Caco-2 (cell line): Measurements from ENCODE around the gene PPTC7. TPM values are rescaled to one million over a fixed set of nuclear protein-coding genes. Genes with fewer than 3 reads are reported as not detected.

Source experiments
- BruUV-seq: library from RNA; stranded (reverse); fragments of 400-500 nt; replicated peaks from 2 replicates; lab custom pipeline; 2021; lab: Mats Ljungman, UMichigan
- CTCF ChIA-PET: fragments of 300-600 bp; sonication (Branson Sonifier 250); formaldehyde crosslinking; loops from one replicate; lab custom pipeline; 2022; ENCODE audit warnings: antibody characterized with exemption; lab: Charles Lee
- POLR2A ChIA-PET: fragments of 300-600 bp; sonication (Branson Sonifier 250); formaldehyde crosslinking; loops from one replicate; lab custom pipeline; 2022; ENCODE audit warnings: antibody characterized with exemption; lab: Charles Lee
- DNase-seq, 2 experiments: peaks; one replicate each; pipeline versions ENCODE4 v3.0.0 to v3.0.0-alpha.2; 2020 to 2022
- H3K27me3 ChIP-seq: replicated peaks from 2 replicates; pipeline ENCODE4 v1.6.0; 2011; ENCODE audit warnings: low read length; ENCODE audit not compliant: control insufficient read depth, insufficient read depth
- H3K36me3 ChIP-seq: 2 replicates; pipeline ENCODE4 v1.5.1; 2011; ENCODE audit warnings: low read length; ENCODE audit not compliant: control insufficient read depth, insufficient read depth
- H3K4me1 ChIP-seq: fragments of 250-450 bp; sonication (Bioruptor Pico); 2 replicates; pipeline ENCODE4 v1.5.1; 2020; ENCODE audit warnings: mild to moderate bottlenecking
- H3K4me3 ChIP-seq: 2 replicates; pipeline ENCODE4 v1.5.1; 2011; ENCODE audit warnings: low read depth, mild to moderate bottlenecking, control low read depth, low read length
- H3K9me3 ChIP-seq: fragments of 250-450 bp; sonication (Bioruptor Pico); 2 replicates; pipeline ENCODE4 v1.5.1; 2020; ENCODE audit warnings: mild to moderate bottlenecking, moderate library complexity
- H3K27ac Mint-ChIP-seq: one replicate; pipeline ENCODE4 v1.8.0; 2022; ENCODE audit warnings: mixed read lengths; ENCODE audit not compliant: unreplicated experiment
- H3K27me3 Mint-ChIP-seq: one replicate; pipeline ENCODE4 v1.8.0; 2022; ENCODE audit warnings: mixed read lengths; ENCODE audit not compliant: insufficient read depth, unreplicated experiment
- H3K36me3 Mint-ChIP-seq: one replicate; pipeline ENCODE4 v1.8.0; 2022; ENCODE audit warnings: mild to moderate bottlenecking, mixed read lengths; ENCODE audit not compliant: insufficient read depth, unreplicated experiment
- H3K4me1 Mint-ChIP-seq: one replicate; pipeline ENCODE4 v1.8.0; 2022; ENCODE audit warnings: low read depth, mixed read lengths; ENCODE audit not compliant: unreplicated experiment
- H3K4me3 Mint-ChIP-seq: one replicate; pipeline ENCODE4 v1.8.0; 2022; ENCODE audit warnings: mild to moderate bottlenecking, moderate library complexity, mixed read lengths; ENCODE audit not compliant: unreplicated experiment
- H3K9me3 Mint-ChIP-seq: one replicate; pipeline ENCODE4 v1.8.0; 2022; ENCODE audit warnings: mixed read lengths; ENCODE audit not compliant: unreplicated experiment
- CTCF ChIP-seq, 2 experiments: fragments of 200-600 bp in 1 of 2; IDR thresholded peaks; 1 replicate in 1 of 2; 2 replicates in 1 of 2; pipeline versions ENCODE4 v1.5.1 to v1.8.0; 2011 to 2022; ENCODE audit warnings: antibody characterized with exemption in 1 of 2, control low read depth in 1 of 2, inconsistent platforms in 1 of 2, low read depth in 1 of 2, low read length in 1 of 2, mild to moderate bottlenecking in 1 of 2, moderate library complexity in 1 of 2; ENCODE audit not compliant: insufficient read depth in 1 of 2, severe bottlenecking in 1 of 2, unreplicated experiment in 1 of 2
- intact Hi-C: fragments of 100-400 bp; cut with micrococcal nuclease; formaldehyde crosslinking; loops from one replicate; pipeline ENCODE4 v1.10.0; 2022; ENCODE audit not compliant: unreplicated experiment
- total RNA-seq: library from RNA; stranded (reverse); gene quantifications from 2 replicates; pipeline ENCODE4 v1.2.3, GENCODE V29; 2022

The PPTC7 gene
- total RNA-seq, 1 experiment from 2014 or later: 19.0 TPM

DNA sequence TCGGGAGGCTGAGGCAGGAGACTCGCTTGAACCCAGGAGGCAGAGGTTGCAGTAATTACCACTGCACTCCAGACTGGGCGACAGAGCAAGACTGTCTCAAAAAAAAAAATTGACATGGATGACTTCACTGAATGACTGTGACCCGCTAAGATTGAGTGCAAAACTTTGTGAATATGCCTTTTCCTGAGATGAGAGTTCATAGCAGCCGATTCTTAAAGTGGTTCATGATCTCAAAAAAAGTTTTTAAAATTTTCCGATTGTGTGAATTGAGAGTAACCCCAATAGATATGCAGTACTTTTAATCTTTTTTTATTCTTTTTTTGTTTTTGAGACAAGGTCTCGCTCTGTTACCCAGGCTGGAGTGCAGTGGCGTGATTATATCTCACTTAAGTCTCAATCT, 32.1 kb upstream of the PPTC7 start:
- ChIA-PET CTCF (interaction anchor here (0.6 kb wide), 1 partner anchor 242 kb away, joined by 3 read pairs; no protein-coding TSS in a partner anchor), POLR2A (no interaction called here)
- Mint-ChIP-seq H3K36me3 (no peaks in the 10 kb centered on the region), H3K4me3 (no peak overlapping the region), H3K9me3 (no peaks in the 10 kb centered on the region), H3K4me1 (no peaks in the 10 kb centered on the region), H3K27me3 (no peaks in the 10 kb centered on the region), H3K27ac (no peak overlapping the region)
- no peaks in the 10 kb centered on the region for H3K36me3 ChIP-seq
- no peak overlapping the region for H3K4me3 ChIP-seq
- no peaks in the 10 kb centered on the region for H3K27me3 ChIP-seq
- H3K4me1 ChIP-seq: no peaks in the 10 kb centered on the region
- intact Hi-C loops: no loop called here
- no TSS peak for BruUV-seq
- no peaks in the 10 kb centered on the region for H3K9me3 ChIP-seq
- DNase-seq: no peak
- no peak for TF ChIP-seq CTCF (IDR thresholded peaks at IDR 0.05; ENCODE audit: insufficient read depth in 1 of 2, low read depth in 1 of 2, low read length in 1 of 2, severe bottlenecking in 1 of 2, unreplicated experiment in 1 of 2)

DNA sequence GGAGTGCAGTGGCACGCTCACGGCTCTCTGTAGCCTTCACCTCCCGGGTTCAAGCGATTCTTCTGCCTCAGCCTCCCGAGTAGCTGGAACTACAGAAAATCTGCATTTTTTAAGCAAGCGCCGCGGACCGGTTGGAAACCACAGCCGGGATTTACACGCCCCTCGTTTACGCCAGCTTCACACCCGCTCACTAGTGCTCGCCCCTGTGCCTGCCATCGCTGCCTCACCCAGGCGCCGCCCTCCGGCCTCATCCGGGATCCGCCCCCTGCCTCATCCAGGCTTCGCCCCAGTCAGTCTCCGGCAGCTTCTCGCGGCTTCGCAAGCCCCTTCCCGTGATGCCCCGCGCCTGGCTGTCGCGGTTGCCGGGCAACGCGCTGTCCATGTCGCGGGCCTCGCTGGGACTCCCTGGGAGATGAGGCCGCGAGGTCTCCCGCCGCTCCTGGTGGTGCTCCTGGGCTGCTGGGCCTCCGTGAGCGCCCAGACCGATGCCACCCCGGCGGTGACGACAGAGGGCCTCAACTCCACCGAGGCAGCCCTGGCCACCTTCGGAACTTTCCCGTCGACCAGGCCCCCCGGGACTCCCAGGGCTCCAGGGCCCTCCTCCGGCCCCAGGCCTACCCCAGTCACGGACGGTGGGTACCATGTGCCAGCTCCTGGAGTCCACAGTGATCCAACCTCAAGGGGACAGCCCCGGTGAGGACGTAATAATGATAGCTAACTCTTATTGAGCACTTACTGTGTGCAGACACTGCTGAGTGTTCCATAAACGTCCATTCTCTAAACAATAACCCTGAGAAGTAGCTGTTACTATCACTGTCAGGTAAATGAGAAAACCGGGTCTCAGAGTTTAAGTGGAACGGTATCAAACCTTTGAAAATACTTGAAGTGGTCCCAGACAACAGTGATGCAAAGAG, 30.9 kb upstream of the PPTC7 start, which contains the start of gene TCTN1:
Gene TCTN1 (plus strand): TSS at position 359 of the 914 bp plus-strand sequence. CDS start 54 bp downstream, at position 413.
- Histone ChIP-seq H3K27me3 (no peaks in the 10 kb centered on the region), H3K4me3 (peak within 1 kb of the TSS; percentile 74), H3K36me3 (no peaks in the 10 kb centered on the region), H3K9me3 (no peaks in the 10 kb centered on the region), H3K4me1 (no peaks in the 10 kb centered on the region)
- BruUV-seq: TSS peak; percentile 64
- H3K9me3 Mint-ChIP-seq: no peaks in the 10 kb centered on the region
- TF ChIP-seq CTCF (IDR thresholded peaks at IDR 0.05; ENCODE audit: insufficient read depth in 1 of 2, low read depth in 1 of 2, low read length in 1 of 2, severe bottlenecking in 1 of 2, unreplicated experiment in 1 of 2): no peak
- ChIA-PET CTCF (interaction anchor here (0.6 to 1.6 kb wide), 3 partner anchors 12 to 164 kb away, joined by 3 to 8 read pairs (median 3); partner anchors contain the start of gene ARPC3), POLR2A (interaction anchor here (0.5 to 0.7 kb wide), 3 partner anchors 30 to 183 kb away, joined by 3 to 8 read pairs (median 6); no protein-coding TSS in a partner anchor)
- no peaks in the 10 kb centered on the region for H3K27me3 Mint-ChIP-seq
- H3K27ac Mint-ChIP-seq: peak within 1 kb of the TSS; percentile 59
- intact Hi-C loops: no loop called here
- peak; percentile 96 to 98 for DNase-seq
- no peaks in the 10 kb centered on the region for H3K4me1 Mint-ChIP-seq
- peak within 1 kb of the TSS; percentile 81 for H3K4me3 Mint-ChIP-seq
- H3K36me3 Mint-ChIP-seq: no peaks in the 10 kb centered on the region

GRCh38 chr12:110613071-110613770, 30.1 kb upstream of the PPTC7 start:
- BruUV-seq: TSS peak; percentile 64
- Histone ChIP-seq H3K27me3 (no peaks in the 10 kb centered on the region), H3K4me1 (no peaks in the 10 kb centered on the region), H3K4me3 (peak overlapping the region; percentile 74), H3K9me3 (no peaks in the 10 kb centered on the region), H3K36me3 (no peaks in the 10 kb centered on the region)
- no peaks in the 10 kb centered on the region for H3K27me3 Mint-ChIP-seq
- DNase-seq: no peak
- no peaks in the 10 kb centered on the region for H3K9me3 Mint-ChIP-seq
- TF ChIP-seq CTCF (IDR thresholded peaks at IDR 0.05; ENCODE audit: insufficient read depth in 1 of 2, low read depth in 1 of 2, low read length in 1 of 2, severe bottlenecking in 1 of 2, unreplicated experiment in 1 of 2): no peak
- no peaks in the 10 kb centered on the region for H3K4me1 Mint-ChIP-seq
- ChIA-PET CTCF (interaction anchor here (0.6 to 1.6 kb wide), 3 partner anchors 12 to 163 kb away, joined by 3 to 8 read pairs (median 3); partner anchors contain the start of gene ARPC3), POLR2A (interaction anchor here (0.5 to 0.7 kb wide), 3 partner anchors 29 to 182 kb away, joined by 3 to 8 read pairs (median 6); no protein-coding TSS in a partner anchor)
- no peaks in the 10 kb centered on the region for H3K36me3 Mint-ChIP-seq
- peak overlapping the region; percentile 81 for H3K4me3 Mint-ChIP-seq
- intact Hi-C loops: no loop called here
- H3K27ac Mint-ChIP-seq: peak overlapping the region; percentile 59
